Kidney (tissue), 22 donors: ENCODE data around the gene SPOUT1. TPM values are rescaled to one million over a fixed set of nuclear protein-coding genes. Genes with fewer than 3 reads are reported as not detected.
"Not testable (repeated sequence)": the region's sequence is repeated elsewhere in the genome, so short reads cannot be mapped to it uniquely, and the experiment has no call there.

ENCODE experiments used
- DNase-seq, 5 donors: peaks; one replicate each; pipeline ENCODE4 v3.0.0-alpha.2; 2013 to 2020
- FAIRE-seq: peaks from 2 replicates; lab custom pipeline; 2012; peaks lifted over from hg19 to GRCh38; lab: Jason Lieb, UNC
- H3K27ac ChIP-seq, 2 donors: one replicate each; pipeline ENCODE4 v1.7.0; 2013; ENCODE audit warnings: low read depth in 2 of 2, low read length in 2 of 2, inconsistent platforms in 1 of 2
- H3K27me3 ChIP-seq: one replicate; pipeline ENCODE4 v1.7.1; 2013; ENCODE audit warnings: low read length, inconsistent platforms; ENCODE audit not compliant: control insufficient read depth, insufficient read depth
- H3K36me3 ChIP-seq, 3 donors: one replicate each; pipeline versions ENCODE4 v1.7.0 to v1.7.1; 2013; ENCODE audit warnings: low read length in 3 of 3, control low read depth in 1 of 3, inconsistent platforms in 1 of 3; ENCODE audit not compliant: insufficient read depth in 3 of 3, control insufficient read depth in 2 of 3
- H3K4me1 ChIP-seq, 3 donors: one replicate each; pipeline versions ENCODE4 v1.7.0 to v1.7.1; 2013; ENCODE audit warnings: low read length in 3 of 3, inconsistent platforms in 1 of 3, low read depth in 1 of 3; ENCODE audit not compliant: control insufficient read depth in 2 of 3, insufficient read depth in 2 of 3
- H3K4me3 ChIP-seq, 3 donors: one replicate each; pipeline versions ENCODE4 v1.7.0 to v1.8.1; 2013; ENCODE audit warnings: low read length in 3 of 3, control low read depth in 1 of 3, inconsistent platforms in 1 of 3
- H3K9ac ChIP-seq, 3 donors: one replicate each; pipeline versions ENCODE4 v1.7.0 to v1.7.1; 2013; ENCODE audit warnings: low read length in 3 of 3, control low read depth in 1 of 3, inconsistent platforms in 1 of 3
- H3K9me3 ChIP-seq, 3 donors: one replicate each; pipeline versions ENCODE4 v1.7.0 to v1.7.1; 2013; ENCODE audit warnings: low read length in 3 of 3, control low read depth in 1 of 3, inconsistent platforms in 1 of 3; ENCODE audit not compliant: control insufficient read depth in 2 of 3, insufficient read depth in 1 of 3
- intact Hi-C: fragments of 100-400 bp; cut with DNase I; formaldehyde crosslinking; loops from one replicate; pipeline ENCODE4 v1.11.1; 2022
- long read RNA-seq, 10 donors: library from polyadenylated mRNA in 1 of 10; unstranded in 1 of 10; transcript quantifications; one replicate each; pipeline ENCODE4 v2.0.0 and lab custom pipeline, GENCODE V29; 2021 to 2026
- polyA plus RNA-seq: library from polyadenylated mRNA; stranded (reverse); fragments of 350-450 nt; fragmentation: Illumina TruSeq; extraction: RNeasy Lipid Tissue Mini Kit (QIAGEN cat#74804); gene quantifications from one replicate; pipeline ENCODE4 v1.2.3, GENCODE V29; 2014; ENCODE audit warnings: low read depth, low replicate concordance; ENCODE audit not compliant: insufficient read depth
- total RNA-seq: library from RNA; stranded (reverse); fragmentation: NEBNext Ultra II Directional; extraction: Animal tissue kit (Norgen Biotek cat#: 25700); gene quantifications from one replicate; pipeline ENCODE4 v1.2.1, GENCODE V29; 2021
- TF ChIP-seq, protein P1 (sequence below): IDR thresholded peaks from 3 replicates; pipeline ENCODE4 v1.5.1; 2012; ENCODE audit warnings: mild to moderate bottlenecking, moderate library complexity, borderline replicate concordance; ENCODE audit not compliant: insufficient read depth; ENCODE audit errors: extremely low read depth
- donor health status: control.
- donor health status: control.
- donor health status: control.
- donor health status: control.
- donor health status: control.
- donor health status: DM: yes; HTN: yes; CAD: no.
- donor health status: Normal renal cell carcinoma (clear cell type).

Gene SPOUT1, protein sequence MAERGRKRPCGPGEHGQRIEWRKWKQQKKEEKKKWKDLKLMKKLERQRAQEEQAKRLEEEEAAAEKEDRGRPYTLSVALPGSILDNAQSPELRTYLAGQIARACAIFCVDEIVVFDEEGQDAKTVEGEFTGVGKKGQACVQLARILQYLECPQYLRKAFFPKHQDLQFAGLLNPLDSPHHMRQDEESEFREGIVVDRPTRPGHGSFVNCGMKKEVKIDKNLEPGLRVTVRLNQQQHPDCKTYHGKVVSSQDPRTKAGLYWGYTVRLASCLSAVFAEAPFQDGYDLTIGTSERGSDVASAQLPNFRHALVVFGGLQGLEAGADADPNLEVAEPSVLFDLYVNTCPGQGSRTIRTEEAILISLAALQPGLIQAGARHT
- total RNA-seq (42.0 TPM), polyA plus RNA-seq (56.8 TPM)
- long read RNA-seq, donor 1, full-length matches to known transcripts = 4 of 40 reads
- long read RNA-seq, donor 1, partial matches to known transcripts = 36 of 40 reads
- long read RNA-seq, donor 1, other reads (novel, unspliced or antisense) = 0 of 40 reads
- long read RNA-seq, donor 2, full-length matches to known transcripts = 3 of 3 reads
- long read RNA-seq, donor 2, partial matches to known transcripts = 0 of 3 reads
- long read RNA-seq, donor 2, other reads (novel, unspliced or antisense) = 0 of 3 reads
- long read RNA-seq, donor 3, full-length matches to known transcripts = 3 of 3 reads
- long read RNA-seq, donor 3, partial matches to known transcripts = 0 of 3 reads
- long read RNA-seq, donor 3, other reads (novel, unspliced or antisense) = 0 of 3 reads
- long read RNA-seq, donor 4, full-length matches to known transcripts = 5 of 5 reads
- long read RNA-seq, donor 4, partial matches to known transcripts = 0 of 5 reads
- long read RNA-seq, donor 4, other reads (novel, unspliced or antisense) = 0 of 5 reads
- long read RNA-seq, donor 5 = 0 reads
- long read RNA-seq, donor 6 = 0 reads
- long read RNA-seq, donor 7, full-length matches to known transcripts = 38 of 66 reads
- long read RNA-seq, donor 7, partial matches to known transcripts = 7 of 66 reads
- long read RNA-seq, donor 7, other reads (novel, unspliced or antisense) = 21 of 66 reads
- long read RNA-seq, donor 8, full-length matches to known transcripts = 4 of 4 reads
- long read RNA-seq, donor 8, partial matches to known transcripts = 0 of 4 reads
- long read RNA-seq, donor 8, other reads (novel, unspliced or antisense) = 0 of 4 reads
- long read RNA-seq, donor 9, full-length matches to known transcripts = 4 of 4 reads
- long read RNA-seq, donor 9, partial matches to known transcripts = 0 of 4 reads
- long read RNA-seq, donor 9, other reads (novel, unspliced or antisense) = 0 of 4 reads
- long read RNA-seq, donor 10, full-length matches to known transcripts = 5 of 5 reads
- long read RNA-seq, donor 10, partial matches to known transcripts = 0 of 5 reads
- long read RNA-seq, donor 10, other reads (novel, unspliced or antisense) = 0 of 5 reads

DNA sequence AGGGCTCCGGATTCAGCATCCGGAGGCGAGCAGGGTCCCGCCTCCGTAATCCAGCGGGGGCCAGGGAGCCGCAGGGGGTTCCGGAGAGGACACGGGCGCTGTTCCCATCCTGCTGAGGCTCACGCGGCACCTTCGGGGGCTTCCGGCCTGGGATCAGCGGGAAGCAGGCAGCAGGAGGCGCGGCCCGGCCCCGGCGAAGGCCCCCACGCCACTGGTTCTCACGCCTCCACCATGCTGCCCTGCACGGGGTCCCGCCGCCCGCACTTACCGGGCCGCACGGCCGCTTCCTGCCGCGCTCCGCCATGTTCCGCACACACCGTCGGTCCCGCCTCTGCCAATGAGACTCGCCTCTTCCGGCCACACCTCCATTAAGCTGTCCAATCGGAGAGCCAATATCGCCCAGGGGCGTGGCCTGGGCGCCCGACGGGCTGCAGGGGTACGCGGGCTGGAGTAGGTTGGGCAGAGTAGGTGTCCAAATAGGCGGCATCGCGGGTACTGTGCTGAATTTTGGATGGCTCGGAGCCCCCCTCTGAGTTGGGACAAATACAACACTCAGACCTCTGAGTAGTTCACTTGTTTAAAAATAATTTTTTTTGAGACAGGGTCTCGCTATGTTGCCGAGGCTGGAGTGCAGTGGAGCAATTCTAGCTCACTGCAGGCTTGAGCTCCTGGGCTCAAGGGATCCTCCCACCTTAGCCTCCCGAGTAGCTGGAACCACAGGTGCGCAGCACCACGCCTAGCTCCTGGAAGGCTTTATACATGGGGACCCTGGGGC, at the start of gene SPOUT1:
SPOUT1 (minus strand) TSS at position 318 of the 775 bp plus-strand sequence; CDS start at position 304, 14 bp downstream.
- Histone ChIP-seq H3K9me3 (no peaks in the 10 kb centered on the region), H3K9ac (peak within 1 kb of the TSS; percentile 23 to 72 (median 65)), H3K27me3 (no peaks in the 10 kb centered on the region), H3K4me3 (peak within 1 kb of the TSS; percentile 69 to 85 (median 76)), H3K36me3 (peaks cover 0 to 25% (median 8%) of the 10 kb centered on the region in 3 donors), H3K27ac (peak within 1 kb of the TSS; percentile 8 to 51), H3K4me1 (peaks cover 0 to 7% (median 6%) of the 10 kb centered on the region in 3 donors)
- DNase-seq (peak; percentile 95 to 97 (median 97)), FAIRE-seq (no peak)
- intact Hi-C loops = no loop called here
- TF ChIP-seq, protein P1, sequence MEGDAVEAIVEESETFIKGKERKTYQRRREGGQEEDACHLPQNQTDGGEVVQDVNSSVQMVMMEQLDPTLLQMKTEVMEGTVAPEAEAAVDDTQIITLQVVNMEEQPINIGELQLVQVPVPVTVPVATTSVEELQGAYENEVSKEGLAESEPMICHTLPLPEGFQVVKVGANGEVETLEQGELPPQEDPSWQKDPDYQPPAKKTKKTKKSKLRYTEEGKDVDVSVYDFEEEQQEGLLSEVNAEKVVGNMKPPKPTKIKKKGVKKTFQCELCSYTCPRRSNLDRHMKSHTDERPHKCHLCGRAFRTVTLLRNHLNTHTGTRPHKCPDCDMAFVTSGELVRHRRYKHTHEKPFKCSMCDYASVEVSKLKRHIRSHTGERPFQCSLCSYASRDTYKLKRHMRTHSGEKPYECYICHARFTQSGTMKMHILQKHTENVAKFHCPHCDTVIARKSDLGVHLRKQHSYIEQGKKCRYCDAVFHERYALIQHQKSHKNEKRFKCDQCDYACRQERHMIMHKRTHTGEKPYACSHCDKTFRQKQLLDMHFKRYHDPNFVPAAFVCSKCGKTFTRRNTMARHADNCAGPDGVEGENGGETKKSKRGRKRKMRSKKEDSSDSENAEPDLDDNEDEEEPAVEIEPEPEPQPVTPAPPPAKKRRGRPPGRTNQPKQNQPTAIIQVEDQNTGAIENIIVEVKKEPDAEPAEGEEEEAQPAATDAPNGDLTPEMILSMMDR = no peak

DNA sequence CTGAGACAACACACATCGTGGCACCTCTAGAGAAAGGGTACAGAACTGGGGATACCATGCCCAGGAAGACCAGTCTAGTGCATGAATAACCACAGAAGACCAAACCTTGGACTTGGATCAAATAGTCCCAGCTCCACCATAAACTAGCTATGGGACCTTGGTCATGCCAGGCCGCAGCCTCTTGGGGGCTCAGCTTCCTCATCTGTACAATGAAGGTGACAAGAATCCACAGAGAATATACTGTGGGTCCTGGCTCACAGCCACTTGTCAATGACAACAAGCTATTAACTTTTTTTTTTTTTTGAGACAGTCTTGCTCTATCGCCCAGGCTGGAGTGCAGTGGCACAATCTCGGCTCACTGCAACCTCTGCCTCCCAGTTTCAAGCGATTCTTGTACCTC, 48.3 kb upstream of the SPOUT1 start:
- intact Hi-C loops = no loop called here
- no peaks in the 10 kb centered on the region for H3K27me3 ChIP-seq
- FAIRE-seq (no peak), DNase-seq (peak in 1 of 5 donors; percentile 10)
- no peak overlapping the region for H3K4me3 ChIP-seq
- peaks cover 0 to 10% (median 7%) of the 10 kb centered on the region in 3 donors for H3K4me1 ChIP-seq
- H3K9ac ChIP-seq = no peak overlapping the region
- no peak overlapping the region for H3K27ac ChIP-seq
- H3K9me3 ChIP-seq = no peaks in the 10 kb centered on the region
- no peaks in the 10 kb centered on the region for H3K36me3 ChIP-seq
- TF ChIP-seq, protein P1 = no peak

DNA sequence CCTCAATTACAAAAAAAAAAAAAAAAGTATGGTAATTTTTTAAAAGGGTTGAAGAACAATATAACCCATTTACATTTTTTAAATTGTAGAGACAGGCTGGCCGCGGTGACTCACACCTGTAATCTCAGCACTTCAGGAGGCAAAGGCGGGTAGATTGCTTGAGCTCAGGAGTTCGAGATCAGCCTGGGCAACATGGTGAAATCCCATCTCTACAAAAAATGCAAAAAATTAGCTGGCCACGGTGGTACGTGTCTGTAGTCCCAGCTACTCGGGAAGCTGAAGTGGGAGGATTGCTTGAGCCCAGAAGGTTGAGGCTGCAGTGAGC, 41.3 kb upstream of the SPOUT1 start:
- H3K4me3 ChIP-seq, H3K27ac ChIP-seq, H3K27me3 ChIP-seq, FAIRE-seq, H3K4me1 ChIP-seq, H3K36me3 ChIP-seq, intact Hi-C loops, H3K9ac ChIP-seq, H3K9me3 ChIP-seq: not testable (repeated sequence)
- peak in 1 of 5 donors; percentile 19 for DNase-seq
